Prostate gland (tissue), 2 donors: Measurements from ENCODE around the gene MEST. TPM values are rescaled to one million over a fixed set of nuclear protein-coding genes. Genes with fewer than 3 reads are reported as not detected.

Experiments
- DNase-seq: peaks from one replicate; pipeline ENCODE4 v3.0.0-alpha.2; 2019; ENCODE audit warnings: low spot score
- H3K27ac ChIP-seq, 2 donors: fragments of 200-600 bp; sonication (generic); 2 replicates each; pipeline ENCODE4 v1.5.1; 2017 to 2019
- H3K27me3 ChIP-seq: fragments of 200-600 bp; sonication (generic); replicated peaks from 2 replicates; pipeline ENCODE4 v1.5.1; 2019; ENCODE audit not compliant: insufficient read depth
- H3K36me3 ChIP-seq, 2 donors: fragments of 200-600 bp; sonication (generic); 1 replicate in 1 of 2; 2 replicates in 1 of 2; pipeline versions ENCODE4 v1.5.1 to v1.8.1; 2017 to 2019
- H3K4me1 ChIP-seq: fragments of 200-600 bp; sonication (generic); replicated peaks from 2 replicates; pipeline ENCODE4 v1.5.1; 2019
- H3K4me3 ChIP-seq, 2 donors: fragments of 200-600 bp; sonication (generic); 2 replicates each; pipeline ENCODE4 v1.5.1; 2017 to 2019
- H3K9me3 ChIP-seq: fragments of 200-600 bp; sonication (generic); 2 replicates; pipeline ENCODE4 v1.5.1; 2017
- POLR2A ChIP-seq: fragments of 450-650 bp; IDR thresholded peaks from one replicate; pipeline ENCODE4 v1.6.1; 2016; ENCODE audit warnings: antibody characterized with exemption, mild to moderate bottlenecking
- POLR2AphosphoS5 ChIP-seq: sonication (generic); formaldehyde crosslinking; IDR thresholded peaks from one replicate; pipeline ENCODE4 v1.6.1; 2017; ENCODE audit warnings: antibody characterized with exemption
- WGBS: methylation state at CpG from one replicate; pipeline ENCODE4 v1.1.5; 2018; 5-methylcytosine and 5-hydroxymethylcytosine counted together
- intact Hi-C: fragments of 100-400 bp; cut with DNase I; formaldehyde crosslinking; loops from one replicate; pipeline ENCODE4 v1.14.2; 2022
- microRNA counts, 2 donors: library from miRNA; unstranded; fragments of <30 nt; microRNA quantifications; one replicate each; lab custom pipeline; 2016 to 2017
- microRNA-seq: library from miRNA; unstranded; fragments of <30 nt; microRNA quantifications from one replicate; pipeline ENCODE4, GENCODE V29; 2016
- small RNA-seq, 2 donors: library from RNA; depleted of rRNA; stranded (forward); fragments of <200 nt; gene quantifications; one replicate each; pipeline ENCODE3, GENCODE V24; 2016
- total RNA-seq, 2 donors: library from RNA; depleted of rRNA; stranded (reverse); fragments of >200 nt; gene quantifications; one replicate each; pipeline ENCODE4 v1.1.0, GENCODE V29; 2016
- TF ChIP-seq, protein P1 (sequence below), 4 experiments: fragments of 200-600 bp in 2 of 4; fragments of 450-650 bp in 2 of 4; sonication (generic) in 2 of 4; IDR thresholded peaks; 1 replicate in 3 of 4; 2 replicates in 1 of 4; pipeline ENCODE4 v1.5.1; 2016 to 2019; ENCODE audit warnings: antibody characterized with exemption in 4 of 4, mild to moderate bottlenecking in 2 of 4, moderate library complexity in 2 of 4

MEST gene
- total RNA-seq, 2 donors from 2014 or later: 31.1 to 41.6 TPM

DNA sequence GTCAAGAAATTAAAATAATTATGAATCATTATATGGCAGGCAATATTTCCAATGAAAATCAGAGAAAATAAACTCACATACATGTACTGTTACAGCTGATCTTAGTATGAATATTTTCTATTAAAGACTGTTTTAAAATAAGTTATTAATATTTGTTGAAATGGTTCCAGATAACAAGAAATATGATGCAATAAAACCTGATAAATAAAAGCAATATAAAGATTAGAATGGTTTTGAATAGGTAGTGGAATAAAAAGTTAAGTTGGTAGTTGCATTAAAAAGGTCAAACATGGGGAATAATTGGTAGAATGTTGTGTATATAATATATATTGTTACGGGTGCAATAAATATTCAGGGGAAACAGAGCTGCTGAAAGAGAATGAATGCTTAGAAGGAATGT is 52.5 kb downstream of the MEST start:
- no peak overlapping the region for H3K27ac ChIP-seq
- no peaks in the 10 kb centered on the region for H3K9me3 ChIP-seq
- TF ChIP-seq POLR2A (no peak), POLR2AphosphoS5 (no peak)
- TF ChIP-seq, protein P1, sequence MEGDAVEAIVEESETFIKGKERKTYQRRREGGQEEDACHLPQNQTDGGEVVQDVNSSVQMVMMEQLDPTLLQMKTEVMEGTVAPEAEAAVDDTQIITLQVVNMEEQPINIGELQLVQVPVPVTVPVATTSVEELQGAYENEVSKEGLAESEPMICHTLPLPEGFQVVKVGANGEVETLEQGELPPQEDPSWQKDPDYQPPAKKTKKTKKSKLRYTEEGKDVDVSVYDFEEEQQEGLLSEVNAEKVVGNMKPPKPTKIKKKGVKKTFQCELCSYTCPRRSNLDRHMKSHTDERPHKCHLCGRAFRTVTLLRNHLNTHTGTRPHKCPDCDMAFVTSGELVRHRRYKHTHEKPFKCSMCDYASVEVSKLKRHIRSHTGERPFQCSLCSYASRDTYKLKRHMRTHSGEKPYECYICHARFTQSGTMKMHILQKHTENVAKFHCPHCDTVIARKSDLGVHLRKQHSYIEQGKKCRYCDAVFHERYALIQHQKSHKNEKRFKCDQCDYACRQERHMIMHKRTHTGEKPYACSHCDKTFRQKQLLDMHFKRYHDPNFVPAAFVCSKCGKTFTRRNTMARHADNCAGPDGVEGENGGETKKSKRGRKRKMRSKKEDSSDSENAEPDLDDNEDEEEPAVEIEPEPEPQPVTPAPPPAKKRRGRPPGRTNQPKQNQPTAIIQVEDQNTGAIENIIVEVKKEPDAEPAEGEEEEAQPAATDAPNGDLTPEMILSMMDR (IDR thresholded peaks at IDR 0.05): no peak
- intact Hi-C loops: no loop called here
- no peaks in the 10 kb centered on the region for H3K36me3 ChIP-seq
- no peak overlapping the region for H3K4me3 ChIP-seq
- DNase-seq: no peak
- H3K4me1 ChIP-seq: no peaks in the 10 kb centered on the region
- no peaks in the 10 kb centered on the region for H3K27me3 ChIP-seq
- WGBS: 94% methylated on average over 1 of the region's 1 CpG

DNA sequence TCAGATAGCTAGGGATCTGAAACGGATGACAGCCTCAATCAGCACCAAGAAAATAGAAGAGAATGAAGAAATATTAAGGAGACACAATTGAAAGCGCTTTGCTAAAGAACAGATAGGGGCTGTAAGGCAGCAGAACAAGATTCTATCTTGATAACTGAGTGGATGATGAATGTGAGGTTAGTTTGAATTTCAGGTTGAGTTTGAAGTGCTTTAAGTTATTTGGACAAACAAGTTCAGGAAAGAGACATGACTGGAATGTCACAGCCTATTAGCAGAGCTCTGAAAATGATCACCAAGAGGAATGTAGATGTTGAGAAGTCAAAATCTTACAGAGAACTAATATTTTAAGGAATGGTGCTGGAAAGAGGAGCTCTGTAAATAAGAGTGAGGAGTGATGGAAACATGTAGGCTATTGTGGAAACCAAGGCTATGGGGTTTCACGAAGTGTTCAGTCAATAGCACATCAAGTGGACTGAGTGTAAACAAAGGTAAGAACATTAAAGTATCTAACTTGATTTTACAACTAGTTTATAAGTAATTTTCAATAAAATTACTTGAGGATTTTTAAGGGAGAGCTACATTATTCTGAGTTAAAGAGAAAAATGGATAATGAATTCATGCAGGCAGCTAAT is 61.6 kb downstream of the MEST start:
- Histone ChIP-seq H3K4me1 (no peaks in the 10 kb centered on the region), H3K27me3 (no peaks in the 10 kb centered on the region), H3K36me3 (no peaks in the 10 kb centered on the region), H3K9me3 (no peaks in the 10 kb centered on the region), H3K27ac (no peak overlapping the region), H3K4me3 (no peak overlapping the region)
- TF ChIP-seq, protein P1 (IDR thresholded peaks at IDR 0.05): no peak
- TF ChIP-seq POLR2A: no peak
- TF ChIP-seq POLR2AphosphoS5: no peak
- intact Hi-C loops: no loop called here
- WGBS: 90% methylated on average over 3 of the region's 3 CpGs
- no peak for DNase-seq

DNA sequence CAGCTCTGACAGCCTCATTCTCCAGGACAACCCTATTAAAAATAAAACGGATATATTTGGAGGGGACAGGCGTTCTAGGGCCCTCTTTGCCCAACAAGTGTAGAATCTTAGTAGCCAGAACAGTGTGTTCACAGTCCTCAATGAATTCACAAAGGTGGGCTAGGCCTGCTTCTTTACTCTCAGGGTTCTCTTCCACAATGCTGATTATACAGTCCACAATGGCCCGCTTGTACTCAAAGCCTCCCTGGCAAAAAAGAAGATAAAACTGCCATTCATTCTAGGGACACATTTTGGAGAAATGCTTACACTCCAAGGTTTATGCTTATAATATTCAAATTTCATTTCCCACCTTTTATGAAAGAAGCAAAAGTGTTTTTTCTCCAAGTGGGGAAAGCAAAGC is 62.6 kb downstream of the MEST start:
- no peak overlapping the region for H3K27ac ChIP-seq
- intact Hi-C loops: no loop called here
- DNase-seq: no peak
- H3K4me1 ChIP-seq: no peaks in the 10 kb centered on the region
- WGBS: 91% methylated on average over 3 of the region's 3 CpGs
- TF ChIP-seq POLR2A: no peak
- TF ChIP-seq, protein P1 (IDR thresholded peaks at IDR 0.05): no peak
- TF ChIP-seq POLR2AphosphoS5: no peak
- H3K27me3 ChIP-seq: no peaks in the 10 kb centered on the region
- H3K9me3 ChIP-seq: no peaks in the 10 kb centered on the region
- H3K4me3 ChIP-seq: no peak overlapping the region
- H3K36me3 ChIP-seq: no peaks in the 10 kb centered on the region

MicroRNAs encoded within 50 kb of the gene (microRNA counts, 767-probe panel; counts per million panel counts)
- microRNA hsa-miR-335-5p (lab: Ali Mortazavi, UCI): 2,518 to 2,682 counts per million in 2 donors

Small RNAs within 50 kb of the gene (microRNA-seq; reads per million reads assigned to microRNA genes)
- gene MIR335: 317 reads per million, percentile 81 among the genes with 10 or more reads in this experiment

Small RNAs within 50 kb of the gene (small RNA-seq; reads per million reads assigned to genes)
- gene MIR335: 0 reads per million in 2 donors
- 0 reads per million in 2 donors for gene RF02148
- gene RF02149: 0 reads per million in 2 donors
- 0 reads per million in 2 donors for gene RF02150

Other genes with a start within 250 kb of the MEST start
- not detected for gene CPA2, start 225.2 kb upstream of the MEST start, total RNA-seq
- gene CPA4, start 198.9 kb upstream of the MEST start, total RNA-seq: under 1 TPM in 1 of 2 donors, not detected in 1; 0.23 TPM
- 1 to 10 TPM in 1 of 2 donors, not detected in 1; 1.5 TPM for gene CPA5, start 147.3 kb upstream of the MEST start, total RNA-seq
- under 1 TPM in 1 of 2 donors, not detected in 1; 0.14 TPM for gene CPA1, start 111.6 kb upstream of the MEST start, total RNA-seq
- 10 to 100 TPM in 1 of 2 donors, 1 to 10 TPM in 1; 6.6 to 16.2 TPM for gene CEP41, start 51.1 kb upstream of the MEST start, total RNA-seq
- 10 to 100 TPM; 15.3 to 46.1 TPM for gene COPG2, start 176.7 kb downstream of the MEST start, total RNA-seq
- gene TSGA13, start 194.5 kb downstream of the MEST start, total RNA-seq: under 1 TPM in 1 of 2 donors, not detected in 1; 0.57 TPM
- gene KLF14, start 242.1 kb downstream of the MEST start, total RNA-seq: under 1 TPM in 1 of 2 donors, not detected in 1; 0.57 TPM